ENCODE data around the gene SNCAIP. TPM values are rescaled to one million over a fixed set of nuclear protein-coding genes. Genes with fewer than 3 reads are reported as not detected.

The SNCAIP gene
- total and polyA plus RNA-seq, 2 experiments from 2014 or later: 6.1 to 11.9 TPM

DNA sequence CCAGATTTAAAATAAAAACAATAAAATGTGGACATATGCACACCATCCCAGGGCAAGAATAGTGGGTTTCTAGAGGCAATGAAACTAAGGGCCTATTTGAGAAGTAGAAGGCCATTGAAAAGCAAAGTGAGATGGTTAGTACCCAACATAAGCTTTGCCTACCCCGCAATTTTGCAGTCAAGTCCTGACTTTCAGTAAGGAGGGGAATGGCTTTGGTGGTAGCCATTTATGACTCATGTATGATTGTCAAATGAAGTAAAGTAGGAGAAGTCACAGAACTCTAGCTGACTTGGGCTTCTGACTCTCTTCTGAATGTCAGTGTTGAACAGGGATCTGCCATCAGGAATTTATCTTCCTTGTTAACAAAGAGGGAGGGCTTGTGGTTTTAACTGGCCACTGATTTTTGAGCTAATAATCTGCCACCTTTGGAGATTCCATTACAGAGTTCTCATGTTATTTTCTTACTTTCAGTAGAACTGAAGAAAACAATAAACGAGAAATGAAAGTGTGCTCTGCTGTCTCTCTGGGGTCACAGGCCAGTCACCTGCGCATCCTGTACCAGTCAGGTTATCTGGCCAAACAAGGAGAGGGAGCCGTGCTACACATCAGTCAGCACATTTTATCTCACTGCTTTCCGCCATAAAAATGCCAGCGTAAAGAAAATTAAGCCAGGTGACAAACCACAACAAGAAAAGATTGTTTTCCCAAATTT, 14.3 kb upstream of the SNCAIP start:
- no peak overlapping the region for H3K4me2 ChIP-seq
- ATAC-seq (no peak), DNase-seq (ENCODE audit: low spot score) (no peak)
- no peaks in the 10 kb centered on the region for H4K20me1 ChIP-seq (replicated peaks; ENCODE audit: insufficient read depth)
- Mint-ChIP-seq H3K9me3 (peaks cover 5% of the 10 kb centered on the region; the same call in 2 of the 3 replicates), H3K4me1 (peaks cover 12% of the 10 kb centered on the region; the same call in 2 of the 3 replicates), H3K36me3 (ENCODE audit: low read depth) (peaks cover 5% of the 10 kb centered on the region; the same call in 1 of the 3 replicates), H3K27me3 (ENCODE audit: insufficient read depth, low read depth, poor library complexity) (no peaks in the 10 kb centered on the region), H3K4me3 (no peak overlapping the region), H3K27ac (no peak overlapping the region)
- H3K27ac ChIP-seq (ENCODE audit: low read depth): no peak overlapping the region
- H3K27me3 ChIP-seq (ENCODE audit: insufficient read depth): no peaks in the 10 kb centered on the region
- no peaks in the 10 kb centered on the region for H3F3A ChIP-seq (replicated peaks; ENCODE audit: low read depth)
- no peaks in the 10 kb centered on the region for H3K79me2 ChIP-seq (replicated peaks; ENCODE audit: insufficient read depth)
- TF ChIP-seq STAT1 (IDR thresholded peaks at IDR 0.05; ENCODE audit: unreplicated experiment) (no peak), EZH2 (IDR thresholded peaks at IDR 0.05; ENCODE audit: low read depth, unreplicated experiment) (no peak), NANOG (IDR thresholded peaks at IDR 0.05; ENCODE audit: borderline replicate concordance) (no peak), JUNB (IDR thresholded peaks at IDR 0.05; ENCODE audit: unreplicated experiment) (no peak), ZNF114 (CRISPR knock-in tag; IDR thresholded peaks at IDR 0.05) (no peak)
- TF ChIP-seq, protein P1, sequence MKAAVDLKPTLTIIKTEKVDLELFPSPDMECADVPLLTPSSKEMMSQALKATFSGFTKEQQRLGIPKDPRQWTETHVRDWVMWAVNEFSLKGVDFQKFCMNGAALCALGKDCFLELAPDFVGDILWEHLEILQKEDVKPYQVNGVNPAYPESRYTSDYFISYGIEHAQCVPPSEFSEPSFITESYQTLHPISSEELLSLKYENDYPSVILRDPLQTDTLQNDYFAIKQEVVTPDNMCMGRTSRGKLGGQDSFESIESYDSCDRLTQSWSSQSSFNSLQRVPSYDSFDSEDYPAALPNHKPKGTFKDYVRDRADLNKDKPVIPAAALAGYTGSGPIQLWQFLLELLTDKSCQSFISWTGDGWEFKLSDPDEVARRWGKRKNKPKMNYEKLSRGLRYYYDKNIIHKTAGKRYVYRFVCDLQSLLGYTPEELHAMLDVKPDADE (IDR thresholded peaks at IDR 0.05): no peak
- TF ChIP-seq, protein P2, sequence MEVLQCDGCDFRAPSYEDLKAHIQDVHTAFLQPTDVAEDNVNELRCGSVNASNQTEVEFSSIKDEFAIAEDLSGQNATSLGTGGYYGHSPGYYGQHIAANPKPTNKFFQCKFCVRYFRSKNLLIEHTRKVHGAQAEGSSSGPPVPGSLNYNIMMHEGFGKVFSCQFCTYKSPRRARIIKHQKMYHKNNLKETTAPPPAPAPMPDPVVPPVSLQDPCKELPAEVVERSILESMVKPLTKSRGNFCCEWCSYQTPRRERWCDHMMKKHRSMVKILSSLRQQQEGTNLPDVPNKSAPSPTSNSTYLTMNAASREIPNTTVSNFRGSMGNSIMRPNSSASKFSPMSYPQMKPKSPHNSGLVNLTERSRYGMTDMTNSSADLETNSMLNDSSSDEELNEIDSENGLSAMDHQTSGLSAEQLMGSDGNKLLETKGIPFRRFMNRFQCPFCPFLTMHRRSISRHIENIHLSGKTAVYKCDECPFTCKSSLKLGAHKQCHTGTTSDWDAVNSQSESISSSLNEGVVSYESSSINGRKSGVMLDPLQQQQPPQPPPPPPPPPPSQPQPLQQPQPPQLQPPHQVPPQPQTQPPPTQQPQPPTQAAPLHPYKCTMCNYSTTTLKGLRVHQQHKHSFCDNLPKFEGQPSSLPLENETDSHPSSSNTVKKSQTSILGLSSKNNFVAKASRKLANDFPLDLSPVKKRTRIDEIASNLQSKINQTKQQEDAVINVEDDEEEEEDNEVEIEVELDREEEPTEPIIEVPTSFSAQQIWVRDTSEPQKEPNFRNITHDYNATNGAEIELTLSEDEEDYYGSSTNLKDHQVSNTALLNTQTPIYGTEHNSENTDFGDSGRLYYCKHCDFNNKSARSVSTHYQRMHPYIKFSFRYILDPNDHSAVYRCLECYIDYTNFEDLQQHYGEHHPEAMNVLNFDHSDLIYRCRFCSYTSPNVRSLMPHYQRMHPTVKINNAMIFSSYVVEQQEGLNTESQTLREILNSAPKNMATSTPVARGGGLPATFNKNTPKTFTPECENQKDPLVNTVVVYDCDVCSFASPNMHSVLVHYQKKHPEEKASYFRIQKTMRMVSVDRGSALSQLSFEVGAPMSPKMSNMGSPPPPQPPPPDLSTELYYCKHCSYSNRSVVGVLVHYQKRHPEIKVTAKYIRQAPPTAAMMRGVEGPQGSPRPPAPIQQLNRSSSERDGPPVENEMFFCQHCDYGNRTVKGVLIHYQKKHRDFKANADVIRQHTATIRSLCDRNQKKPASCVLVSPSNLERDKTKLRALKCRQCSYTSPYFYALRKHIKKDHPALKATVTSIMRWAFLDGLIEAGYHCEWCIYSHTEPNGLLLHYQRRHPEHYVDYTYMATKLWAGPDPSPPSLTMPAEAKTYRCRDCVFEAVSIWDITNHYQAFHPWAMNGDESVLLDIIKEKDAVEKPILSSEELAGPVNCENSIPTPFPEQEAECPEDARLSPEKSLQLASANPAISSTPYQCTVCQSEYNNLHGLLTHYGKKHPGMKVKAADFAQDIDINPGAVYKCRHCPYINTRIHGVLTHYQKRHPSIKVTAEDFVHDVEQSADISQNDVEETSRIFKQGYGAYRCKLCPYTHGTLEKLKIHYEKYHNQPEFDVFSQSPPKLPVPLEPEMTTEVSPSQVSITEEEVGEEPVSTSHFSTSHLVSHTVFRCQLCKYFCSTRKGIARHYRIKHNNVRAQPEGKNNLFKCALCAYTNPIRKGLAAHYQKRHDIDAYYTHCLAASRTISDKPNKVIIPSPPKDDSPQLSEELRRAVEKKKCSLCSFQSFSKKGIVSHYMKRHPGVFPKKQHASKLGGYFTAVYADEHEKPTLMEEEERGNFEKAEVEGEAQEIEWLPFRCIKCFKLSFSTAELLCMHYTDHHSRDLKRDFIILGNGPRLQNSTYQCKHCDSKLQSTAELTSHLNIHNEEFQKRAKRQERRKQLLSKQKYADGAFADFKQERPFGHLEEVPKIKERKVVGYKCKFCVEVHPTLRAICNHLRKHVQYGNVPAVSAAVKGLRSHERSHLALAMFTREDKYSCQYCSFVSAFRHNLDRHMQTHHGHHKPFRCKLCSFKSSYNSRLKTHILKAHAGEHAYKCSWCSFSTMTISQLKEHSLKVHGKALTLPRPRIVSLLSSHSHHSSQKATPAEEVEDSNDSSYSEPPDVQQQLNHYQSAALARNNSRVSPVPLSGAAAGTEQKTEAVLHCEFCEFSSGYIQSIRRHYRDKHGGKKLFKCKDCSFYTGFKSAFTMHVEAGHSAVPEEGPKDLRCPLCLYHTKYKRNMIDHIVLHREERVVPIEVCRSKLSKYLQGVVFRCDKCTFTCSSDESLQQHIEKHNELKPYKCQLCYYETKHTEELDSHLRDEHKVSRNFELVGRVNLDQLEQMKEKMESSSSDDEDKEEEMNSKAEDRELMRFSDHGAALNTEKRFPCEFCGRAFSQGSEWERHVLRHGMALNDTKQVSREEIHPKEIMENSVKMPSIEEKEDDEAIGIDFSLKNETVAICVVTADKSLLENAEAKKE (CRISPR knock-in tag; IDR thresholded peaks at IDR 0.05): no peak
- no peaks in the 10 kb centered on the region for H3K9me2 ChIP-seq (ENCODE audit: insufficient read depth)
- H3K4me1 ChIP-seq (ENCODE audit: insufficient read depth): peaks cover 23% of the 10 kb centered on the region; the same call in 1 of the 2 replicates
- no peak overlapping the region for H2AFZ ChIP-seq
- no peaks in the 10 kb centered on the region for H3K36me3 ChIP-seq (ENCODE audit: insufficient read depth)
- no peak overlapping the region for H3K4me3 ChIP-seq

Measured in GM23338 (cell line).